T-helper 9 cell (primary cell): ENCODE data around the gene BBC3.

Source experiments
- DNase-seq: peaks from one replicate; pipeline ENCODE4 v3.0.0-alpha.2; 2020

BBC3 gene

DNA sequence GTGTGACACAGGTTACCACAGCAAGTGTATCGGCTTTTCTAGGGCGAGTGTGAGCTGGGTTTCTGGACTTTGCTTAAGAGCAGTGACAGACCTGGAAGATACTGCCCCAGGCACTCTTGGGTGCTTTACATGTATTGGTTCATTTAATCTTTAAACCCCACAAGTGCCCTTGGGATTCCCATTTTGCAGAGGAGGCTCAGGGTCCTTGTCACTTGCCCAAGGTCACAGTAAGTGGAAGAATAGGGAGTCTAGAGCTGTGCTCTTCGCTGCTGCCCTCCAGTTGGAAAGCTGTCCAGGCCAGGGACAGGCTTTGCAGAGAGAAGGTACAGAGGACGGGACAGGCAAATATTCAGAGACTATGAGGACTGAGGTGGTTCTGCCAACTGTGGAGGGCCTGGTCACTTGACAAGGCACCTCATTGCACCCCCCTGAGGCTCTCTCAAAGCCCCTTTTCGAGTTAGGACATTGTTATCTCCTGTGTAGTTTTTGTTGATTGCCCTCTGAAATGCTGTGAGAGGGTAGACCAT, 42.4 kb downstream of the BBC3 start:
- DNase-seq = no peak

DNA sequence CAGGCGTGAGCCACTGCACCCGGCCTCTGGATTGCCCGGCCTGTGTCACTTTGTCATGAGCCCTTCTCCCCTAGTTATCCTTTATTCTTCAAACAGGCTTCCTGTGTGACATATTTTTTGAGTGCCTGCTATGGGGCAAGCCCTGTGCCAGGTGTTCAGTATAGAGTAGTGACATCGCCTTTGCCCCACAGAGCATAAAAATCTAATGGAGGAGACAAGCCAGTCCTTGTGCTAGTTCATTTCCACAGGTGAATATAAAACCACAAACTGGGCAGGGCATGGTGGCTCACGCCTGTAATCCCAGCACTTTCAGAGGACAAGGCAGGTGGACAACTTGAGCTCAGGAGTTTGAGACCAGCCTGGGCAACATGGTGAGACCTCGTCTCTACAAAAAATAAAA, 43.2 kb downstream of the BBC3 start:
- DNase-seq = no peak

DNA sequence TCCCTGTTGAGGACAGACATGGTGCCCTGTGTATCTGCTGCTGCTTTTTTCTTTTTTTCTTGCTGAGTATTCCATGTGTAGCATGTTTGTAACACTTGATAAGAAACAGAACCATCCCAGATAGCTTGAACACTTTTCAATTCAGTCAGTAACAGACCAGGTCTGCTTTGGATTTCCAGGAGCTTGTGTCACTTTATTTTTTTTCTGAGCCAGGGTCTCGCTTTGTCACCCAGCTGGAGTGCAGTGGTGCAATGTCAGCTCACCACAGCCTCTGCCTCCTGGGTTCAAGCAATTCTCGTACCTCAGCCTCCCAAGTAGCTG, 43.7 kb downstream of the BBC3 start:
- no peak for DNase-seq

GRCh38 chr19:47186446-47187334, 44.3 kb downstream of the BBC3 start:
- peak; percentile 59 for DNase-seq

DNA sequence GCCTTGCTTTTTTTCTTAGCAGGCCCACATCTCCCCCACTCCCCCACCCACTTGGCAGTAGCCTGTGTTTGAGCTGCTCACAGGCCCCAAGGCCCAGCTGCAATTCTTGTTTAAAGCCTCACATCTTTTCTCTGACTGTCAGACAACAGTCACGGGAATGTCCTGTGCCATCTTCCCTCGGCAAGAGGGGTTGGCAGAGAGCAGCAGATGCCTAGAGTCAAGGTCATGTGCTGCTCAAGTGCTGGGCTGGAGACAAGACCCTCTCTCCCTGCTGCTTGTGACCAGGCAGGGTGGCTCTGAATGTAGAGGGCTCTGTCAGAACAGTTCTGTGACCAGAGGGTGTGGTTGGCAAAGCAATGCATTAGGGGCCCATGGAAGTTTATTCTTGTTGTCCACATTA, 47.4 kb downstream of the BBC3 start:
- DNase-seq = no peak

DNA sequence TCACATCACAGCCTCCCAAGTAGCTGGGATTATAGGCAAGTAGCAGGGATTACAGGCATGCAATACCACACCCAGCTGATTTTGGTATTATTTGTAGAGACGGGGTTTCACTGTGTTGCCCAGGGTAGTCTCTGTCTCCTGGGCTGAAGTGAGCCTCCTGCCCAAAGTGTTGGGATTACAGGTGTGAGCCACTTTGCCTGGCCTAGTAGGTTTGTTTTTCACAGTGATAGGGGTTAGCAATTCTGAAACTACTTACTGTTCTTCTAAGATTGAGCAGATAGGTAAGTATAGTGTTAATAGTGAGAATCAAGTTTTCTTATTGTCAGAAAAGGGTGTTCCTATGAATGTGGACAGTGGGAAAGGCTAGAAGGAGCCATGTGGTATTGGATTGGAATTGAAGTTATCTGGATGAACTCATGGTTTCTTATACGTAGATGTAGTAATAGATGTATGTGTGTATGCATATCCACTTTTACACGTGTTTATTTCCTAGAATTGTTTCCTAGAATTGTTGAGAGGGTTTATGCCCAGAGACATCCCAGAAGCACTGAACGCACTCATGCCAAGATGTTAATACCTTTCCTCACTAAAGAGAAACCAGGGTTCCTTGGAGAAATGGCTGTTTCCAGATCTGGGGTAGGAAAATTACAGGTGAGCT, 51.2 kb downstream of the BBC3 start:
- no peak for DNase-seq

DNA sequence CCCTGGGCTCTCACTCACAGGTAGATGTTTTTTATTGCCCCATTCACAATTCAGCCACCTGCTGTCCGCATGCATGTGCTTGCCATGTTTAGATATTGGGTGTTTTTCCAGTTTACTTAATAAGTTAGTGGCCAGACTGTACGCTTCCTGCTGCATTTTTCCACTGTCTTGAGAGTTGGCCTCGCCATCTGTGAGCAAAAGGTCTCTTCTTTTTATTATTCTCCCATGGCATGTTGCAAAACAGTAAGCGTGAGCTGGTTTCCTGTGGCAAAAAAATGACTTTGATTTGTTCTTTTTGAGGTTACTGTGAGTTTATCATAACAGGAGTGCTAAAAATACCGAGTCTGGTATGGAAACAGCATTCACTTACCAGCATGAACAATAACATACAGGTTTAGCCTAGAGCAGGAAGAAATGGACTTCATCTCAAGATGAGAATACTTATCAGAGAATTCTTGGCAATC, 54.3 kb downstream of the BBC3 start:
- no peak for DNase-seq

- DNase-seq = no peak
Measured at GRCh38 chr19:47176071-47176626, 54.9 kb downstream of the BBC3 start.

DNA sequence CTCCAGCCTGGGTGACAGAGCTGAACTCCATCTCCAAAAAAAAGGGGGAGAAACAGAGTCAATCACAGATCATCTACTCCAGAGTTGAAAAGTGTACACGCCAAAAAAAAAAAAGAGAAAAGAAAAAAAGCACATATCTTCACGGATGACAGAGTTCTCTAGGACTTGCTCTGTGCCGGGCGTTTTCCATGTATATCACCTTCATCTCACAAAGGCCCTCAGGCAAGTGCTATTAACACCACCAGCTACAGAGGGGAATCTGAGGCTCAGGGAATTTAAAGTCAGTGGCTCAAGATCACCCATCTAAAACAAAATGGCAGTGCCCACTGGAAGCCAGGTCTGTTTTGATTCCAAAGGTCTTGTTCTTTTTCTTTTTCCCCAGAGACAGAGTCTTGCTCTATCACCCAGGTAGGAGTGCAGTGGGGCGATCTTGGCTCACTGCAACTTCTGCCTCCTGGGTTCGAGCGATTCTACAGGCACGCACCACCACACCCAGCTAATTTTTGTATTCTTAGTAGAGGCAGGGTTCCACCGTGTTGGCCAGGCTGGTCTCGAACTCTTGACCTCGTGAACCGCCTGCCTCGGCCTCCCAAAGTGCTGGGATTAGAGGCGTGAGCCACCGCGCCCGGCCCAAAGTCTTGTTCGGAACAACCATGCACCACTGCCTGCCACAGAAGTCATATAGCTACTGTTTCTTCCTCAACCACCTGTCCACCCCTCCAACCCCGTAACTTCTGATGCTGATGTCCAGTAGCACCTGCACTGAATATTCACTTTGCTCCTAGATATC, 58.1 kb downstream of the BBC3 start:
- no peak for DNase-seq
